ENCODE results near the gene BUD13. TPM values are rescaled to one million over a fixed set of nuclear protein-coding genes. Genes with fewer than 3 reads are reported as not detected.

BUD13 gene
- total and polyA plus RNA-seq, 2 of the 13 experiments (the other 11 are each of a cell fraction or from before 2014, with no cell fraction given), result 13.3 to 25.9 TPM

GRCh38 chr11:116808262-116809175, 35.7 kb upstream of the BUD13 start (continued):
- no peak for TF ChIP-seq SNAPC4 (CRISPR knock-in tag; IDR thresholded peaks at IDR 0.05)
- TF ChIP-seq CENPX (CRISPR knock-in tag; IDR thresholded peaks at IDR 0.05), result no peak
- no peak for TF ChIP-seq KLF15 (CRISPR knock-in tag; IDR thresholded peaks at IDR 0.05; ENCODE audit: borderline replicate concordance)
- TF ChIP-seq, protein P1, sequence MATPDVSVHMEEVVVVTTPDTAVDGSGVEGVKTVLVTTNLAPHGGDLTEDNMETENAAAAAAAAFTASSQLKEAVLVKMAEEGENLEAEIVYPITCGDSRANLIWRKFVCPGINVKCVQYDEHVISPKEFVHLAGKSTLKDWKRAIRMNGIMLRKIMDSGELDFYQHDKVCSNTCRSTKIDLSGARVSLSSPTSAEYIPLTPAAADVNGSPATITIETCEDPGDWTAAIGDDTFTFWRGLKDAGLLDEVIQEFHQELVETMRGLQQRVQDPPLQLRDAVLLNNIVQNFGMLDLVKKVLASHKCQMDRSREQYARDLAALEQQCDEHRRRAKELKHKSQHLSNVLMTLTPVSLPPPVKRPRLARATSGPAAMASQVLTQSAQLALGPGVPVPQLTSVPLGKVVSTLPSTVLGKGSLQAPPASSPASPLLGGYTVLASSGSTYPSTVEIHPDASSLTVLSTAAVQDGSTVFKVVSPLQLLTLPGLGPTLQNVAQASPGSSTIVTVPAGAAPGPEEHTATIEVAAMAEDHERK (CRISPR knock-in tag; IDR thresholded peaks at IDR 0.05; ENCODE audit: low read depth), result no peak
- TF ChIP-seq MYC (CRISPR knock-in tag; IDR thresholded peaks at IDR 0.05; ENCODE audit: borderline replicate concordance), result peak; percentile 29; the same call in 1 of the 2 replicates
- no peak for TF ChIP-seq ZNF879 (CRISPR knock-in tag; IDR thresholded peaks at IDR 0.05)
- peak; percentile 98 for TF ChIP-seq NFIC (IDR thresholded peaks at IDR 0.05; ENCODE audit: low read length)
- TF ChIP-seq ZSCAN30 (CRISPR knock-in tag; IDR thresholded peaks at IDR 0.05), result no peak
- no peak for TF ChIP-seq FIP1L1 (IDR thresholded peaks at IDR 0.05; ENCODE audit: borderline replicate concordance, insufficient read depth, low read depth, low read length)
- peak; percentile 98 for TF ChIP-seq GATA4 (IDR thresholded peaks at IDR 0.05; ENCODE audit: borderline replicate concordance, low read depth)
- no peak for TF ChIP-seq BATF2 (CRISPR knock-in tag; IDR thresholded peaks at IDR 0.05)
- TF ChIP-seq KAT8 (CRISPR knock-in tag; IDR thresholded peaks at IDR 0.05), result peak; percentile 85
- TF ChIP-seq THAP7 (CRISPR knock-in tag; IDR thresholded peaks at IDR 0.05), result 0 out of 2 replicates have a peak, but pooled peaks have one; percentile 51
- TF ChIP-seq, protein P2, sequence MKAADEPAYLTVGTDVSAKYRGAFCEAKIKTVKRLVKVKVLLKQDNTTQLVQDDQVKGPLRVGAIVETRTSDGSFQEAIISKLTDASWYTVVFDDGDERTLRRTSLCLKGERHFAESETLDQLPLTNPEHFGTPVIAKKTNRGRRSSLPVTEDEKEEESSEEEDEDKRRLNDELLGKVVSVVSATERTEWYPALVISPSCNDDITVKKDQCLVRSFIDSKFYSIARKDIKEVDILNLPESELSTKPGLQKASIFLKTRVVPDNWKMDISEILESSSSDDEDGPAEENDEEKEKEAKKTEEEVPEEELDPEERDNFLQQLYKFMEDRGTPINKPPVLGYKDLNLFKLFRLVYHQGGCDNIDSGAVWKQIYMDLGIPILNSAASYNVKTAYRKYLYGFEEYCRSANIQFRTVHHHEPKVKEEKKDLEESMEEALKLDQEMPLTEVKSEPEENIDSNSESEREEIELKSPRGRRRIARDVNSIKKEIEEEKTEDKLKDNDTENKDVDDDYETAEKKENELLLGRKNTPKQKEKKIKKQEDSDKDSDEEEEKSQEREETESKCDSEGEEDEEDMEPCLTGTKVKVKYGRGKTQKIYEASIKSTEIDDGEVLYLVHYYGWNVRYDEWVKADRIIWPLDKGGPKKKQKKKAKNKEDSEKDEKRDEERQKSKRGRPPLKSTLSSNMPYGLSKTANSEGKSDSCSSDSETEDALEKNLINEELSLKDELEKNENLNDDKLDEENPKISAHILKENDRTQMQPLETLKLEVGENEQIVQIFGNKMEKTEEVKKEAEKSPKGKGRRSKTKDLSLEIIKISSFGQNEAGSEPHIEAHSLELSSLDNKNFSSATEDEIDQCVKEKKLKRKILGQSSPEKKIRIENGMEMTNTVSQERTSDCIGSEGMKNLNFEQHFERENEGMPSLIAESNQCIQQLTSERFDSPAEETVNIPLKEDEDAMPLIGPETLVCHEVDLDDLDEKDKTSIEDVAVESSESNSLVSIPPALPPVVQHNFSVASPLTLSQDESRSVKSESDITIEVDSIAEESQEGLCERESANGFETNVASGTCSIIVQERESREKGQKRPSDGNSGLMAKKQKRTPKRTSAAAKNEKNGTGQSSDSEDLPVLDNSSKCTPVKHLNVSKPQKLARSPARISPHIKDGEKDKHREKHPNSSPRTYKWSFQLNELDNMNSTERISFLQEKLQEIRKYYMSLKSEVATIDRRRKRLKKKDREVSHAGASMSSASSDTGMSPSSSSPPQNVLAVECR (CRISPR knock-in tag; IDR thresholded peaks at IDR 0.05; ENCODE audit: borderline replicate concordance), result peak; percentile 43; the same call in 1 of the 2 replicates

Data from HepG2 (cell line).